ENCODE results near the gene PUDP.

DNA sequence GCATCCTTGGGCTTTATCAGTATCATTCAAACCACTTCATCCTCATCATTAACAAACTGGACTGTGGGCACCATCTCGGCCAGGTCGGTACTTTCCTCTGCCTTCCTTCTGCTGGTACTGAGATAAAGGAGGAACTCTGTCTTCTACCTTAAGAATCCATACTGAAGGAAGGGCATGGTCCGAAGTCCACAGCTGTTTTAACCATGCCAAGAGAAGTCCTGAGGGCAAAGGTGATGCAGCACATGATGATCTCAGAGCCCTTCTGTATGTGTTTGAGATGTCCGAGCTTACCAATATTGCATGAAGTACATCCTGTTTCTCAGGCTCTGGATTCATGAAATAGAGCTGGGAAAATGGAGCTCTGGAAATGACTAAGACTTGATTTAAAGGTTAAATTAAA is 126.0 kb downstream of the PUDP start:
- TF ChIP-seq, protein P1, sequence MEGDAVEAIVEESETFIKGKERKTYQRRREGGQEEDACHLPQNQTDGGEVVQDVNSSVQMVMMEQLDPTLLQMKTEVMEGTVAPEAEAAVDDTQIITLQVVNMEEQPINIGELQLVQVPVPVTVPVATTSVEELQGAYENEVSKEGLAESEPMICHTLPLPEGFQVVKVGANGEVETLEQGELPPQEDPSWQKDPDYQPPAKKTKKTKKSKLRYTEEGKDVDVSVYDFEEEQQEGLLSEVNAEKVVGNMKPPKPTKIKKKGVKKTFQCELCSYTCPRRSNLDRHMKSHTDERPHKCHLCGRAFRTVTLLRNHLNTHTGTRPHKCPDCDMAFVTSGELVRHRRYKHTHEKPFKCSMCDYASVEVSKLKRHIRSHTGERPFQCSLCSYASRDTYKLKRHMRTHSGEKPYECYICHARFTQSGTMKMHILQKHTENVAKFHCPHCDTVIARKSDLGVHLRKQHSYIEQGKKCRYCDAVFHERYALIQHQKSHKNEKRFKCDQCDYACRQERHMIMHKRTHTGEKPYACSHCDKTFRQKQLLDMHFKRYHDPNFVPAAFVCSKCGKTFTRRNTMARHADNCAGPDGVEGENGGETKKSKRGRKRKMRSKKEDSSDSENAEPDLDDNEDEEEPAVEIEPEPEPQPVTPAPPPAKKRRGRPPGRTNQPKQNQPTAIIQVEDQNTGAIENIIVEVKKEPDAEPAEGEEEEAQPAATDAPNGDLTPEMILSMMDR (IDR thresholded peaks at IDR 0.05), result no peak
- TF ChIP-seq EP300 (IDR thresholded peaks at IDR 0.05) (no peak), POLR2A (IDR thresholded peaks at IDR 0.05) (no peak)
